ENCODE measurements around the gene MFAP3. TPM values are rescaled to one million over a fixed set of nuclear protein-coding genes. Genes with fewer than 3 reads are reported as not detected.

The MFAP3 gene
- total RNA-seq, 1 donor from 2014 or later: 39.0 TPM

DNA sequence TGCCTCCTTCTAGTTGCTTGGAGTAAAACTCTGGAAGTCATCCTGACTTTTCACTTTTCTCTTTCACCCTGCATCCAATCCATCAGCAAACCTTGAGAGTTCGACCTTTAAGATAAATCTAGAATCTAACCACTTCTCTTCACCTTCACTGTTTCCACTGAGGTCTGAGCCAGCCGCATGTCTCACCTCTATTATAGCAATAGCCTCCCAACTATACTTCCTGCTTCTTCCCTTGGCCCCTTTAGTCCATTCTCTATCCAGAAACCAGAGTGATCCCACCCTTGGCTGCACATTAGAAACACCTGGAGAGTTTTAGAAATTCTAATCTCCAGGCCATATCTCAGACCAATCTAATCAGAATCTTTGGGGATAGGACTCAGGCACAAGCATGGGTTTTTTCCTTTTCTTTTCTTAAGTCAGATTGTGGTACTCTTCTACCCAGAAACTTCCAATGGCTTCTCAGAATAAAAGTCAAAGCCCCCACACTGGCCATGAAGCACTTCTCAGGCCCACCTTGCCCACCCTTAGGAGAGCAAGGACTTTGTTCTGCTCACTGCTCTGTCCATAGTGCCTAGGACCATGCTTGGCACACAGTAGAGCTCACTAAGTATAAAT, 33.1 kb downstream of the MFAP3 start:
- H3K4me1 Mint-ChIP-seq: peaks cover 22% of the 10 kb centered on the region
- no peaks in the 10 kb centered on the region for H3K27me3 Mint-ChIP-seq (ENCODE audit: low read depth)
- H3K27ac Mint-ChIP-seq (ENCODE audit: unreplicated experiment): no peak overlapping the region
- no peak for DNase-seq (ENCODE audit: low read depth, low spot score)
- H3K4me3 Mint-ChIP-seq: no peak overlapping the region
- H3K9me3 Mint-ChIP-seq: no peaks in the 10 kb centered on the region
- no peaks in the 10 kb centered on the region for H3K36me3 Mint-ChIP-seq (ENCODE audit: low read depth)
- TF ChIP-seq, protein P1, sequence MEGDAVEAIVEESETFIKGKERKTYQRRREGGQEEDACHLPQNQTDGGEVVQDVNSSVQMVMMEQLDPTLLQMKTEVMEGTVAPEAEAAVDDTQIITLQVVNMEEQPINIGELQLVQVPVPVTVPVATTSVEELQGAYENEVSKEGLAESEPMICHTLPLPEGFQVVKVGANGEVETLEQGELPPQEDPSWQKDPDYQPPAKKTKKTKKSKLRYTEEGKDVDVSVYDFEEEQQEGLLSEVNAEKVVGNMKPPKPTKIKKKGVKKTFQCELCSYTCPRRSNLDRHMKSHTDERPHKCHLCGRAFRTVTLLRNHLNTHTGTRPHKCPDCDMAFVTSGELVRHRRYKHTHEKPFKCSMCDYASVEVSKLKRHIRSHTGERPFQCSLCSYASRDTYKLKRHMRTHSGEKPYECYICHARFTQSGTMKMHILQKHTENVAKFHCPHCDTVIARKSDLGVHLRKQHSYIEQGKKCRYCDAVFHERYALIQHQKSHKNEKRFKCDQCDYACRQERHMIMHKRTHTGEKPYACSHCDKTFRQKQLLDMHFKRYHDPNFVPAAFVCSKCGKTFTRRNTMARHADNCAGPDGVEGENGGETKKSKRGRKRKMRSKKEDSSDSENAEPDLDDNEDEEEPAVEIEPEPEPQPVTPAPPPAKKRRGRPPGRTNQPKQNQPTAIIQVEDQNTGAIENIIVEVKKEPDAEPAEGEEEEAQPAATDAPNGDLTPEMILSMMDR (conservative IDR thresholded peaks at IDR 0.05): no peak

DNA sequence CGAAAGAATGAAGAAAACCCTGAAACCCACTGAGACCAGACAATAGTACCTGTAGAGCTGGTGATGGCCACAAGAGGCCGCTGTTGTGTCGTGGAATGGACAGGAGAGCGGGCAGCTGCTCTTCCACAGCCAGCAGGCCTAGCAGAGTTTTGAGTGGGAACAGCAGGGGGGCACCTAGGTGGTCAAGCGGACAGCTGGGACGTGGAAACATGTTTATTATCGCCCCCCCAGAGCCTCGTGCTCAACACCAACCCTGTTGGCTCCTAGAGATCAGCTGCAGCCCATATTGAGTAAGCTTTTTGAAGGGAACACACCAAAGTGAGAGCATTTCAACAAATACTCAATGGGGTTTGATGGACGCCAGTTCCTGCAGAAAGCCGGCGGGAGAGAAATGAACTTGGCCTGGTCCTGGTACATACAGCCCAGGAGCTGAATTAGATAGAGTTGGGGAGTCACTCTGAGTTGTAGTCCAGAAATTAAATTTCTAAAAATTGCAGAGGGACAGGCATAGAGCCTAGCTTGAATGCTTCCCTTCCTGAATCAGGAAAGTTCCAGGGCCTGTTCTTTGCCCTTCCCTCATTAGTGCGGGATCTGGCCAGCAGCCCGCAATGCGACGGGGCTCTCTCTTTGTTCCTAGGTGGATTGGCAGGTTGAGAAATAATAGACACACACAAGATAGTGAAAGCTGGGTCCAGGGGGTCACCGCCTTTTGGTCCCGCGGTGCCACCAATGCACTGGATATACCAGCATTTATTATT, 33.8 kb downstream of the MFAP3 start:
- Mint-ChIP-seq H3K4me1 (peaks cover 22% of the 10 kb centered on the region), H3K4me3 (no peak overlapping the region), H3K27ac (ENCODE audit: unreplicated experiment) (no peak overlapping the region), H3K36me3 (ENCODE audit: low read depth) (no peaks in the 10 kb centered on the region), H3K9me3 (no peaks in the 10 kb centered on the region), H3K27me3 (ENCODE audit: low read depth) (no peaks in the 10 kb centered on the region)
- DNase-seq (ENCODE audit: low read depth, low spot score): peak; percentile 87
- TF ChIP-seq, protein P1 (conservative IDR thresholded peaks at IDR 0.05): peak; percentile 96

DNA sequence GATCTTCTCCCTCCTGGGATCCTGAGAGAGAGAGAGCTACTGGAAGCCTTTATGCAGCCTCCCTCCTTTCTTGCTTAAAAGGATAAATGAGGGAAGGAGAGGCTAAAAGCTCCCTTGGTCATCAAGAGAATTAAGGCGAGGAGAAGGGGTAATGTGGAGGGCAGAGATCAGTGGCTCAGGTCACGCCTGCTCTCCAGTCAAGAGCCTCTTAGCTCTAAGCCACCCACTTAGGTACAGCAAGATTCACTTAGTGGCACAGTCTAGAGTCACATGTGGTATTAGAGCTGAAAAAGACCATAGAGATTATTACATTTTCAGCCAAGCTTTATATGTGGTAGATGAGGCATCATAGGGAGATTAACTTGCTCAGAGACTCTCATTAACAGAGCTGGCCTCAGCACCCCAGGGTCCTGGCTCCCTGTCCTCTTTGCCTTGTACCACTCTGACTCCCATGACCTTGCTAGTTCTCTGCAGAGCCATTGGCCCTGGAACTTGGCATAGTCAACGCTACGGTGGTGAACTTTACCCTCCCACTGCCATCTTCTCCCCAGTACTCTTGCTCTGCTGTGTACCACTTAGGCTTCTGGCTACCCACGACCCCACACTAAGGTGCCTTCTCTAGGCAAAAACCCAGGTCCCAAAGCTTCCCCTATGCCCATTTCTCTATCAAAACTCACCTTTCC, 37.6 kb downstream of the MFAP3 start:
- no peak for DNase-seq (ENCODE audit: low read depth, low spot score)
- no peak overlapping the region for H3K27ac Mint-ChIP-seq (ENCODE audit: unreplicated experiment)
- TF ChIP-seq, protein P1 (conservative IDR thresholded peaks at IDR 0.05): no peak
- H3K27me3 Mint-ChIP-seq (ENCODE audit: low read depth): no peaks in the 10 kb centered on the region
- H3K4me3 Mint-ChIP-seq: no peak overlapping the region
- H3K36me3 Mint-ChIP-seq (ENCODE audit: low read depth): no peaks in the 10 kb centered on the region
- no peaks in the 10 kb centered on the region for H3K9me3 Mint-ChIP-seq
- peaks cover 26% of the 10 kb centered on the region for H3K4me1 Mint-ChIP-seq

DNA sequence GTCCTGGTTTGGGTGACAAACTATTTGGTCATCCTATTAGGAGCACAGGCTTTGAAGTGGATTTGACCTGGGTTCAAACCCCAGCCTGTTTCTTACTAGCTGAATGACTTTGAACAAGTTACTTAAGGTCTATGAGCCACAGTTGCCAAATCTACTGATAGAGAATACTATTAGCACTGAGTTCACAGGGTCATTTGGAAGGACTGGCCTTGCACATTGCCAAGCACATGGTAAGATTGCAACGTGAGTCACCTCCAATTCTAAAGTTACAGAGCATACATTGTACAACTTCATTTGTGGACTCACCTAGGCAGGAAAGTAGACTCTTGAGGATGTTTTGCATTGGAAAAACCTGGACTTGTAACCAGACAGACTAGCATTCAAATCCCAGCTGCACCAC, 38.9 kb downstream of the MFAP3 start:
- no peak for DNase-seq (ENCODE audit: low read depth, low spot score)
- Mint-ChIP-seq H3K4me3 (no peak overlapping the region), H3K9me3 (no peaks in the 10 kb centered on the region), H3K36me3 (ENCODE audit: low read depth) (no peaks in the 10 kb centered on the region), H3K27ac (ENCODE audit: unreplicated experiment) (no peak overlapping the region), H3K27me3 (ENCODE audit: low read depth) (no peaks in the 10 kb centered on the region), H3K4me1 (peaks cover 19% of the 10 kb centered on the region)
- TF ChIP-seq, protein P1 (conservative IDR thresholded peaks at IDR 0.05): no peak

DNA sequence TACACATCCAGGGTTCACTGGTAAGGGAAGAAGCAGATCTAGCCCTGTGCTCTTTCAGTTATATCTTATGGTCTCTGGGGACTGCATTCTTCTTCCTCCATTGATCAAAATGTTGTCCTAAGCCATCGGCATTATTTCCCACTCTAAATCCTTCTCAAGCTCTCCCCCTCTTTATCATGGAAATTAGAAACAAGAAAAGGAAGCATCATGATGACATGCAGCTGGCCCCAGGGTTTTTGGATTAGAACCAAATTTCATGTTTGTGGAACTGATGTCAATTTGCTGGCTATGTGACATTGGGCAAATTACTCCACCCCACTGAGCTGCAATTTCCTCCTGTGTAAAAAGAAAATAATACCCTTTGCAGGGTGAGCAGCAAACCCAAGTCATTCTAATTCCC, 39.5 kb downstream of the MFAP3 start:
- Mint-ChIP-seq H3K9me3 (no peaks in the 10 kb centered on the region), H3K36me3 (ENCODE audit: low read depth) (no peaks in the 10 kb centered on the region), H3K4me3 (no peak overlapping the region), H3K4me1 (peaks cover 13% of the 10 kb centered on the region), H3K27me3 (ENCODE audit: low read depth) (no peaks in the 10 kb centered on the region), H3K27ac (ENCODE audit: unreplicated experiment) (no peak overlapping the region)
- TF ChIP-seq, protein P1 (conservative IDR thresholded peaks at IDR 0.05): no peak
- DNase-seq (ENCODE audit: low read depth, low spot score): no peak
